Right cardiac atrium (tissue), 5 donors: ENCODE data around the gene ACO1. TPM values are rescaled to one million over a fixed set of nuclear protein-coding genes. Genes with fewer than 3 reads are reported as not detected.

Source experiments
- ATAC-seq, 2 donors: fragments of 200-7000 bp; cut with Tn5 transposase; one replicate each; pipeline versions ENCODE4 v1.8.0 to v1.9.1; 2020; ENCODE audit warnings: moderate library complexity in 2 of 2, mild to moderate bottlenecking in 1 of 2
- DNase-seq, 3 donors: peaks; one replicate each; pipeline ENCODE4 v3.0.0-alpha.2; 2020
- H3K27ac ChIP-seq: one replicate; pipeline ENCODE4 v1.5.1; 2013; ENCODE audit warnings: mild to moderate bottlenecking, low read length, control low read depth, moderate library complexity
- H3K27me3 ChIP-seq: one replicate; pipeline ENCODE4 v1.6.1; 2013; ENCODE audit not compliant: control insufficient read depth, insufficient read depth
- H3K4me1 ChIP-seq: one replicate; pipeline ENCODE4 v1.6.1; 2013; ENCODE audit warnings: low read length; ENCODE audit not compliant: control insufficient read depth, insufficient read depth
- H3K4me3 ChIP-seq: one replicate; pipeline ENCODE4 v1.5.1; 2013; ENCODE audit warnings: low read length, control low read depth
- H3K9me3 ChIP-seq: one replicate; pipeline ENCODE4 v1.6.1; 2013; ENCODE audit warnings: low read length; ENCODE audit not compliant: control insufficient read depth
- WGBS: extraction: QIAGEN DNeasy Blood & Tissue Kit; methylation state at CpG from one replicate; pipeline ENCODE4 v1.1.7; 2013; 5-methylcytosine and 5-hydroxymethylcytosine counted together
- intact Hi-C, 4 donors: fragments of 100-400 bp; cut with DNase I; formaldehyde crosslinking; loops; one replicate each; pipeline versions ENCODE4 v1.11.0 to v1.14.0; 2022 to 2023
- polyA plus RNA-seq: library from polyadenylated mRNA; stranded (reverse); fragments of 200-250 nt; gene quantifications from one replicate; pipeline ENCODE4 v1.2.3, GENCODE V29; 2013
- total RNA-seq, 4 donors: library from RNA; stranded (reverse); fragmentation: NEBNext Ultra II Directional; extraction: Animal tissue kit (Norgen Biotek cat#: 25700); gene quantifications; one replicate each; pipeline ENCODE4 v1.2.1, GENCODE V29; 2021
- donor health status: healthy with polysubstance abuse.
- donor health status: DM: no; HTN: yes; CAD: no.
- donor health status: DM: no; HTN: no; CAD: no.
- donor health status: DM: no; HTN: yes; CAD: no; lungs with severe emphysema.
- donor health status: DM: yes; HTN: yes; CAD: no.

The ACO1 gene
- total and polyA plus RNA-seq, 5 donors = 25.3 to 46.3 (median 42.8) TPM

- intact Hi-C loops = no loop called here
- WGBS = 75% methylated on average over 5 of the region's 5 CpGs
- H3K4me1 ChIP-seq = peaks cover 10% of the 10 kb centered on the region
- ATAC-seq (no peak), DNase-seq (no peak)
- H3K27me3 ChIP-seq = no peaks in the 10 kb centered on the region
- no peak overlapping the region for H3K27ac ChIP-seq
- no peak overlapping the region for H3K4me3 ChIP-seq
- no peaks in the 10 kb centered on the region for H3K9me3 ChIP-seq
Observed at GRCh38 chr9:32399110-32399815, 14.8 kb downstream of the ACO1 start.

- Histone ChIP-seq H3K9me3 (no peaks in the 10 kb centered on the region), H3K4me3 (no peak overlapping the region), H3K4me1 (peaks cover 5% of the 10 kb centered on the region), H3K27ac (no peak overlapping the region), H3K27me3 (no peaks in the 10 kb centered on the region)
- no peak for DNase-seq
- ATAC-seq = no peak
- WGBS = 95% methylated on average over 1 of the region's 1 CpG
- intact Hi-C loops = no loop called here
Observed at GRCh38 chr9:32401488-32401887, 17.0 kb downstream of the ACO1 start.

GRCh38 chr9:32403567-32404260 is 19.3 kb downstream of the ACO1 start:
- Histone ChIP-seq H3K9me3 (no peaks in the 10 kb centered on the region), H3K27me3 (no peaks in the 10 kb centered on the region), H3K4me1 (peaks cover 5% of the 10 kb centered on the region), H3K4me3 (no peak overlapping the region), H3K27ac (no peak overlapping the region)
- 54% methylated on average over 3 of the region's 3 CpGs for WGBS
- intact Hi-C loops = no loop called here
- no peak for DNase-seq
- ATAC-seq = no peak

GRCh38 chr9:32404402-32404801 is 20.0 kb downstream of the ACO1 start:
- Histone ChIP-seq H3K4me3 (no peak overlapping the region), H3K4me1 (peaks cover 5% of the 10 kb centered on the region), H3K27me3 (no peaks in the 10 kb centered on the region), H3K9me3 (no peaks in the 10 kb centered on the region), H3K27ac (no peak overlapping the region)
- DNase-seq (no peak), ATAC-seq (no peak)
- WGBS = 100% methylated on average over 1 of the region's 1 CpG
- intact Hi-C loops = no loop called here

GRCh38 chr9:32404856-32405255 is 20.4 kb downstream of the ACO1 start:
- Histone ChIP-seq H3K27ac (no peak overlapping the region), H3K27me3 (no peaks in the 10 kb centered on the region), H3K4me3 (no peak overlapping the region), H3K4me1 (peaks cover 5% of the 10 kb centered on the region), H3K9me3 (no peaks in the 10 kb centered on the region)
- ATAC-seq (no peak), DNase-seq (no peak)
- 77% methylated on average over 8 of the region's 8 CpGs for WGBS
- intact Hi-C loops = no loop called here

- Histone ChIP-seq H3K9me3 (no peaks in the 10 kb centered on the region), H3K4me3 (no peak overlapping the region), H3K27me3 (no peaks in the 10 kb centered on the region), H3K27ac (no peak overlapping the region), H3K4me1 (peaks cover 5% of the 10 kb centered on the region)
- no peak for ATAC-seq
- intact Hi-C loops = no loop called here
- 99% methylated on average over 2 of the region's 2 CpGs for WGBS
- no peak for DNase-seq
Observed at GRCh38 chr9:32405506-32405905, 21.1 kb downstream of the ACO1 start.

GRCh38 chr9:32406046-32406445 is 21.6 kb downstream of the ACO1 start:
- H3K4me3 ChIP-seq = no peak overlapping the region
- intact Hi-C loops = no loop called here
- ATAC-seq = no peak
- peaks cover 5% of the 10 kb centered on the region for H3K4me1 ChIP-seq
- H3K27ac ChIP-seq = no peak overlapping the region
- no peaks in the 10 kb centered on the region for H3K27me3 ChIP-seq
- H3K9me3 ChIP-seq = no peaks in the 10 kb centered on the region
- WGBS = 98% methylated on average over 3 of the region's 3 CpGs
- no peak for DNase-seq

- Histone ChIP-seq H3K4me3 (no peak overlapping the region), H3K27me3 (no peaks in the 10 kb centered on the region), H3K27ac (no peak overlapping the region), H3K4me1 (no peaks in the 10 kb centered on the region), H3K9me3 (no peaks in the 10 kb centered on the region)
- 97% methylated on average over 3 of the region's 3 CpGs for WGBS
- DNase-seq (no peak), ATAC-seq (no peak)
- intact Hi-C loops = loop anchor here in 1 of 4 donors (5.0 kb wide), 1 partner anchor 51 kb away; no protein-coding TSS in a partner anchor
Observed at GRCh38 chr9:32411753-32412152, 27.3 kb downstream of the ACO1 start.

- no peaks in the 10 kb centered on the region for H3K9me3 ChIP-seq
- ATAC-seq (no peak), DNase-seq (no peak)
- WGBS = 97% methylated on average over 3 of the region's 3 CpGs
- H3K27ac ChIP-seq = no peak overlapping the region
- no peaks in the 10 kb centered on the region for H3K4me1 ChIP-seq
- H3K4me3 ChIP-seq = no peak overlapping the region
- intact Hi-C loops = loop anchor here in 1 of 4 donors (5.0 kb wide), 1 partner anchor 50 kb away; no protein-coding TSS in a partner anchor
- no peaks in the 10 kb centered on the region for H3K27me3 ChIP-seq
Observed at GRCh38 chr9:32412440-32412839, 28.0 kb downstream of the ACO1 start.

GRCh38 chr9:32413424-32413823 is 29.0 kb downstream of the ACO1 start:
- H3K4me1 ChIP-seq = no peaks in the 10 kb centered on the region
- no peak overlapping the region for H3K4me3 ChIP-seq
- H3K27ac ChIP-seq = no peak overlapping the region
- ATAC-seq = no peak
- no peaks in the 10 kb centered on the region for H3K27me3 ChIP-seq
- intact Hi-C loops = loop anchor here in 1 of 4 donors (5.0 kb wide), 1 partner anchor 49 kb away; no protein-coding TSS in a partner anchor
- no peak for DNase-seq
- no peaks in the 10 kb centered on the region for H3K9me3 ChIP-seq

GRCh38 chr9:32414856-32415255 is 30.4 kb downstream of the ACO1 start:
- H3K4me3 ChIP-seq = no peak overlapping the region
- intact Hi-C loops = loop anchor here in 1 of 4 donors (5.0 kb wide), 1 partner anchor 47 kb away; no protein-coding TSS in a partner anchor
- DNase-seq = no peak
- no peaks in the 10 kb centered on the region for H3K9me3 ChIP-seq
- no peaks in the 10 kb centered on the region for H3K4me1 ChIP-seq
- H3K27me3 ChIP-seq = no peaks in the 10 kb centered on the region
- WGBS = 90% methylated on average over 2 of the region's 2 CpGs
- no peak overlapping the region for H3K27ac ChIP-seq
- no peak for ATAC-seq
